A549 treated with DMSO at 1 μM for 4 hours (cell line): ENCODE data around the gene CHMP2A. TPM values are rescaled to one million over a fixed set of nuclear protein-coding genes. Genes with fewer than 3 reads are reported as not detected.

Experiments used
- total RNA-seq: library from RNA; stranded (reverse); fragments of 200-300 nt; extraction: Qiagen RNA extraction; gene quantifications from 5 replicates; pipeline ENCODE4 v1.2.3, GENCODE V29; 2022; ENCODE audit warnings: low read depth

CHMP2A gene
- 183 to 204 TPM (median 191 TPM) in 5 replicates for total RNA-seq

DNA sequence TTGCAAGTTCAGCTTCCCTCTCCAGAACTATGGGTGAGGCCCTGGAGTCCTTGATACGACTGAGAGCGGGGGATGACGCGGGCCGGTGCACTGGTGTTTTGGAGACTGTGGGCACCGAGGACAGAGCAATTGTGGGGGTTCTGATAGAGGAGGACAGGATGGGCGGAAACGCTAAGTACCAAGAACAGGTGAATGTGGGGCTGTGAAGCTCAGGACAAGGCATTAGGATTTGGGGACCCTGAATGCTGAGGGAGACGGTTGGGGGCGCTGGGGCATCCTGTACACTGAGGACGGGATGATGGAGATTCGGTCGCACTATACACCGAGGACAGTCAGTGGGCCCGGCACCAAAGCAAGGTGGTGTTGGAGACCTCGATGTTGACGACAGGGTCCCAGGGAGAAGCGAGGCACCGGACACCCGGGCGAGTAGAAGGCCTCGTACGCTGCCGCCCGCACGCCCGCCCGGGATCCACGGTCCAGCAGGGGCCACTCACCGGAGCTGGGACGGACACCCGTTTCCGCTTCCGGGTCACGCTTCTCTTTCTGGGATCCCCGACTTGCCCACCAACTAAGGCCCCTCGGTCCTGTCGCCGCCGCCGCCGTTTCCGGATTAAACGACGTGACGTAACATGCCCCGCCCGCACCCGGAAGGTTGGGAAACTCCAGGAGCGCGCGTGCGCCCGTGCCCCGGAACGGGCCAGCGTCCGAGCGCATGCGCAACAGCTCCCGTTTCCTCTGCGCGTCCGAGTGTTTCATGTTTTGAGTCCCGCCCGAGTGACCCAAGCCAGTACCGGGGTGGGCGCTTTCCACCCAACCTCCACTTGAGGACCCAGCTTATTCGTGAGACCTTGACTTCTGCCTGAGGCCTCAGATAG is at the start of gene CHMP2A:
Gene CHMP2A, minus strand, starts transcription at position 612 of the 875 bp plus-strand sequence. CDS start 893 bp downstream, outside the sequence.

DNA sequence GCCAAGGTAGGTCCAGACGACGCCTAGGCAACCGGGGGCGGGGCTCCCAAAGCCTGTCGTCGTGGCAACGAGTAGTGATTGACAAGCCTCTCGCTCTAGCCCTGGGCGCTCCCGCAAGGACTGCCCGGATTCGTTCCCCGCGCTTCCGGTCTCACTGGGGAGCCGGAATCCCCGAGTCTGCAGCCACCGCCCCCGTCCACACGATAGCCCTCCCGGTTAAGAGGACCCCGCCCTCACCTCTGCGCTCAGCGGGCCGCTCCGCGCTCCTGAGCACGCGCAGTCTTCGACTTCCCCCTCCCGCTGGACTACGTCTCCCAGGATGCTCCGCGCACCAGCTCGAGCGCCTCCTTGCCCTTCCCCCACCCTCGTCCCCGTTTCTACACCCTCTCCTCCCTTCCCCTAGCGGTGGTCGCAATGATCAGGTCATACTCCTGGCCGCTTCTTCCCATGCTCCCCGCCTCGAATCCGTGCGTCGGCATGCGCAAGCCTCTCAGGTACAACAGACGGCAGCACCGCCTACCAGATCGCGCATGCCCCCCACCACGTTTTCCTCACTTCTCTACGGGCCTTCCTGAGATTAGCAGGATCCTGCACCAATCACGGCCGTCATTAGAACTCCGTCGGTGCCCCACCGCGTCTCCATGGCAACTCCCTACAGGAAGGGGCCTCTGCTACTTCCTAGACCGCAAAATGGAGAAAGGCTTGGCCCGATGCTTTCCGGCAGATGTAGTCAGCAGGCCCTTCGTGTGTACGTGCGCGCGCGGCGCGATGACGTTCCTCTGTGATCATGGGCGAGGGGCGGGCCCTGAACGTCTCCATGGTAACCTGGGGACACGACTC is 18.1 kb upstream of the CHMP2A start, which contains the start of gene MZF1:
Gene MZF1, minus strand, starts transcription at position 518 of the 840 bp plus-strand sequence. CDS start 1,946 bp downstream, outside the sequence.

DNA sequence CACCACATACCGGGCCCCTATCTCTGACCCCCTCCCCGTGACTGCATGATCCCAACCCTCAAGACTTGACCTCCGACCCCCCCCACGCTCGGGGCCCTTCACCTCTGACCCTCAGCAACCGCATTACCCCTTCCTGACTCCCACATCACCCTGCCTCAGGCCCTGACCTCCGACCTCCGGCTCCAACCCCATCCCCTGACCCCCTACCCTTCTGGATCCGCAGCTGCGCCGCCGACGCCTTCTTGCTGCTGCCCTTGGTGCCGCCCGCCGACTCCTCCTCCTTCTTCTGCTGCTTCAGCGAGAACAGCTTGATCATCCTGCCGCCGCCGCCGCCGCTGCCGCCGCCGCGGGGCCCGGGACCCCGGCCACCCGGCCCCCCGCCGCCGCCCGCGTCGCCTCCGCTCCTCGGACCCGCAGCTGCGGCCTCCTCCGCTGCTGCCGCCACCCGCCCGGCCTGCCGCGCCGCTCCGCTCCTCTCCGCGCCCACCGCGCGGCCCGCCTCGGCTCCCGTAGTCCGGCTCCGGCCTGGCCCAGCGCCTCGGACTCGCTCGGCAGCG is 3.2 kb upstream of the CHMP2A start, which contains the start of gene UBE2M:
Gene UBE2M, minus strand, starts transcription at position 546 of the 557 bp plus-strand sequence. Its CDS starts 230 bp downstream, at position 316.

DNA sequence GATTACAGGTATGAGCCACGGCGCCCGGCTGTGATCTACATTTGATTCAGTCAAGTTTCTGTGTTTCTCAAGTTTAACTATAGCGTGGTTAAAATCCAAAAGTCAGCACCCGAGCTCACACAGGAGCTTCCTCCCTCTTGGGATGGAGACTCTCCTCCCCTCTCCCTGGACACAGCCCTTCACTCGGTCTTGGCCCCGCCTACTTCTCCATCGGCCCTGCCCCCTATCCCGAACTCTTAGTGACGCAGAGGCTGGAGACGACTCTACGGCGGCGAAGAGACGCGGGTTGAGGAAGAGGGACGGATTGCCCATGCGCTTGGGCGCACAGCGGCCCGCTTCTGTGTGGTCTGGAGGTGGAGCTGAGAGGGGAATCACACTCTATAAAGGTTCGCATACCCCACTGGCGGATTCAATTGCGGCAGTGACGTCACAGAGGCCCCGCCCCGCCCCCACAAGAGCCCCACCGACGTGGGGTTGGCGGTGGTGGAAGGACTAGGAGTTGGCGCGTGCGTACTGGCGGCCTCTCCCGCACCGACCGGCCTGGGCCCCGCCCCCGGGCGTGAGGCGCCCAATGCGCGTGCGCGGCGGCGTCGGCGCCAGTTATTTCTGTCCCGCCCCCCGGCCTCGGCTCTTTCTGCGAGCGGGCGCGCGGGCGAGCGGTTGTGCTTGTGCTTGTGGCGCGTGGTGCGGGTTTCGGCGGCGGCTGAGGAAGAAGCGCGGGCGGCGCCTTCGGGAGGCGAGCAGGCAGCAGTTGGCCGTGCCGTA is 10.9 kb downstream of the CHMP2A start, which contains the start of gene TRIM28:
Gene TRIM28, plus strand, starts transcription at position 239 of the 765 bp plus-strand sequence. CDS start 694 bp downstream, outside the sequence.

GRCh38 chr19:58519355-58520256 is 35.3 kb downstream of the CHMP2A start, which contains the start of gene ZBTB45:
Gene ZBTB45 (minus strand): TSS chr19:58519810. CDS start chr19:58517673, 2,137 bp downstream.

DNA sequence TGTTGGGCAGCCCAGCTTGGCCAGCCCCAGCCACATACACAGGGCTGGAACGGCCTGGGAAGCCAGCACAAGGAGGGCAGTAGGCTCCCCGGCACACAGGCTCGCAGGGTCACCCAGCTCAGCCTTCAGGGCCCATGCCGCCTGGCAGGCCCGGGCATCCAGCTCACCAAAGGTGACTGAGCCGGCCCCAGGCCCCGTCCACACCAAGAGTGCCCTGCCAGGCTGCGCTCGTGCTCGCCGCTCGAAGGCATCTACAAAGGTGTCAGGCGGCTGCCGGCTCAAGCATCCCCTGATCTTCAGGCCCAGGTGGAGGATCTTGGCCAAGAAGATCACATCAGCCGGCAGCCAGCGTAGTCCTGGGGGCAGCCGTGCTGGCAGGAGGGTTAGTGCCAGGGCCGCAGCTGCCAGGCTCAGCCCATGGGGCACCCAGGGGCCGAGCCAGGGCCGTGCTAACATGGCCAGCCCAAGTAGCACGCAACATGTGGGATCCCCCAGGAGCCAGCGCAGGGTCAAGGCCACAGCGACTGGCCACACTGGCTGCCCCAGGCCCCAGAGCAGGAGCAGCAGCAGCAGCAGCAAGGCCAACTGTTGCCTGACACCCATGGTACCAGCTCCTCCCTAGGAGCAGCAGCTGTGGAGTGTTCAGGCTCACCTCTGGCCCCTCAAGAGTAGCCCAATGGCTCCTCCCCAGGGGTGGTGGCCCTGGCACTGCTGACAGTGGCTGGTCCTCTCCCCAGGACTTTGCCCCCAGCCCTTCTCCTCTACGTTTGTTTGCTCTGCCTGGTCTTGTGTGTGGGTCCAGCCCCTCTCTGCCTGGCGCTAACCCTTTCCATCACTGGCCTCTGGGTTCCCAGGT is 43.3 kb downstream of the CHMP2A start, which contains the start of gene SLC27A5:
Gene SLC27A5, minus strand, starts transcription at position 640 of the 856 bp plus-strand sequence. Its CDS starts 37 bp downstream, at position 603.

Other genes with a start within 250 kb of the CHMP2A start
- gene ERVK3-1, start 249.7 kb downstream of the CHMP2A start, total RNA-seq, result 90.7 to 110 TPM (median 98.8 TPM) in 5 replicates
- 2.1 to 3.3 TPM (median 2.9 TPM) in 5 replicates for gene ZSCAN22, start 228.1 kb downstream of the CHMP2A start, total RNA-seq
- 9.9 to 13.7 TPM (median 12.2 TPM) in 5 replicates for gene A1BG, start 201.6 kb downstream of the CHMP2A start, total RNA-seq
- 0.80 to 1.7 TPM (median 1.5 TPM) in 5 replicates for gene ZNF497, start 192.4 kb downstream of the CHMP2A start, total RNA-seq
- 1.1 to 1.5 TPM (median 1.2 TPM) in 5 replicates for gene ZNF837, start 174.1 kb downstream of the CHMP2A start, total RNA-seq
- gene RPS5, start 167.8 kb downstream of the CHMP2A start, total RNA-seq, result 2,263 to 2,574 TPM (median 2,501 TPM) in 5 replicates
- gene RNF225, start 159.4 kb downstream of the CHMP2A start, total RNA-seq, result 0.13 to 0.22 TPM in 2 of 5 replicates, not detected in the others
- gene ZNF584, start 146.5 kb downstream of the CHMP2A start, total RNA-seq, result 18.6 to 22.4 TPM (median 18.8 TPM) in 5 replicates
- 0.07 to 0.16 TPM (median 0.08 TPM) in 4 of 5 replicates, not detected in the other for gene ZNF132, start 115.0 kb downstream of the CHMP2A start, total RNA-seq
- 7.4 to 8.4 TPM (median 7.8 TPM) in 5 replicates for gene ZNF324B, start 103.5 kb downstream of the CHMP2A start, total RNA-seq
- 9.1 to 11.9 TPM (median 9.7 TPM) in 5 replicates for gene ZNF324, start 88.0 kb downstream of the CHMP2A start, total RNA-seq
- 11.7 to 14.6 TPM (median 13.1 TPM) in 5 replicates for gene ZNF446, start 78.8 kb downstream of the CHMP2A start, total RNA-seq
- gene SLC27A5, start 43.1 kb downstream of the CHMP2A start, total RNA-seq, result 24.4 to 34.2 TPM (median 28.6 TPM) in 5 replicates
- 11.6 to 19.5 TPM (median 16.8 TPM) in 5 replicates for gene ZBTB45, start 35.3 kb downstream of the CHMP2A start, total RNA-seq
- 659 to 835 TPM (median 753 TPM) in 5 replicates for gene TRIM28, start 11.0 kb downstream of the CHMP2A start, total RNA-seq
- gene UBE2M, start 3.5 kb upstream of the CHMP2A start, total RNA-seq, result 135 to 153 TPM (median 147 TPM) in 5 replicates
- 12.5 to 18.1 TPM (median 16.9 TPM) in 5 replicates for gene MZF1, start 18.2 kb upstream of the CHMP2A start, total RNA-seq